NCI-H2227 treated with DMSO at 0.1 percent for 48 hours (cell line): ENCODE measurements around the gene PDPR.
"Not testable (repeated sequence)": the region's sequence is repeated elsewhere in the genome, so short reads cannot be mapped to it uniquely, and the experiment has no call there.

Experiments
- DNase-seq: peaks from one replicate; lab custom pipeline; 2025; lab: John Stamatoyannopoulos, UW

PDPR gene

GRCh38 chr16:70162041-70162451 lies 47.9 kb downstream of the PDPR start:
- DNase-seq: no peak

DNA sequence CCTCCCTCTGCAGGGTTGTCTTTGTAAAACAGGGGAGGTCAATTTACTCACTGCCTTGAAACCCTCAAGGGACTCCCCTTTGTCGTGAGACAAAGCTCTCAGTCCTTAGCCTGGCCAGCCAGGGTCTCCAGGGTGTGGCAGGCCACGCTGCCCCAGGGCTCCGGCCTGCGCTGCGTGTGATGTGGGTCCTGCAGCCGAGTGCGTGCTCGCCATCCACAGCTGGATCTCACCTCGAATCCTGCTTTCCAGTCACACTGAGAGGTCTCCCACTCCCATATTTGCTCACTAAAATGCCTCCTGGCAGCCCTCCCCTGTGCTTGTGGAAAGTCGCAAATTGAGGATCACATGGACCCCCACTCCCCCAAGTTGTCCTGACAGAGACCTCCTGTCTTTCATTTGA lies 49.5 kb downstream of the PDPR start:
- no peak for DNase-seq

GRCh38 chr16:70166688-70167087 lies 52.6 kb downstream of the PDPR start:
- DNase-seq: not testable (repeated sequence)

DNA sequence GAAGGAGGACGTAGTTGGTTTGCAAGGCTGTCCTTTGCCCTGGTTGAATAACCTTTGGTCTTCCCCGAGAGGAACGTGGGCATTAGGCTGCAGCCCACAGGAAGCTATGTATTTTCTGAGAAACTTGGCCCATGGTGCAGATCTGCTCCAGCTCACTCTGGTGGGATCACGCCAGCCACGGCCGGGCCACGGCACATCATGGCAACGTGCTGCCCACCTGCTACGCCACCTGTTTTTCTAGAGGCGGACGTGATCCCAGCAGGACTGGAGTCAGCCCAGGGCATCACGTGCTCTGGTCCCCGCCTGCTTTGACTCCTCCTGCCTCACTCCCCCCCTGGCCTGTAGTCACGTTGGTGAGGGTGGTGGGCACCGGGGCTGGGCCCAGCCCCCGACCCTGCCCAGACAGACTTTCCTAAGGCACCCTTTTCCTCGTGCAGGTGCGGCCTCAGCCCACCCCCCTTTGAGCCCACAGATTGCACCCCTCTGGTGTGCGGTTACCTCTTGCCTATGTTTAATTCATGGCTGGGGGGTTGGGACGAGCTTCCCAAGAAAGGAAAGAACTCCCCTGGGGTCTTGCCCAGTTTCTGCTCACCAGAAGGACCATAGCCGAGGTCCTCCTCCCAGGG lies 59.2 kb downstream of the PDPR start, which contains the start of gene CLEC18C:
CLEC18C (plus strand) TSS at position 576 of the 626 bp plus-strand sequence. CDS start 492 bp downstream, outside the sequence.
- not testable (repeated sequence) for DNase-seq

DNA sequence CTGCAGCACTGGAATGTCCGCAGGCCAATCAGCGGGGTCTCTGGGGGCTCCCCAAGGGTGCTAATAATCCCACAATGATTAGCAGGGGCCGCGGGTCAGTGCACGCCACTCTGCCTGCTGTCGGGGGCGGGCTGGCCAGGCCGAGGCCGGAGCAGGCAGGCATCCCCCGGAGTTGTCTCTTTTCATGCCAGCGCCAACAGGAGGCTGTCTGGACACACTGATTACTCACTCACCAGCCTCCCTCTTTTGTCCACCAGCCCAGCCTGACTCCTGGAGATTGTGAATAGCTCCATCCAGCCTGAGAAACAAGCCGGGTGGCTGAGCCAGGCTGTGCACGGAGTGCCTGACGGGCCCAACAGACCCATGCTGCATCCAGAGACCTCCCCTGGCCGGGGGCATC lies 59.8 kb downstream of the PDPR start:
- not testable (repeated sequence) for DNase-seq

DNA sequence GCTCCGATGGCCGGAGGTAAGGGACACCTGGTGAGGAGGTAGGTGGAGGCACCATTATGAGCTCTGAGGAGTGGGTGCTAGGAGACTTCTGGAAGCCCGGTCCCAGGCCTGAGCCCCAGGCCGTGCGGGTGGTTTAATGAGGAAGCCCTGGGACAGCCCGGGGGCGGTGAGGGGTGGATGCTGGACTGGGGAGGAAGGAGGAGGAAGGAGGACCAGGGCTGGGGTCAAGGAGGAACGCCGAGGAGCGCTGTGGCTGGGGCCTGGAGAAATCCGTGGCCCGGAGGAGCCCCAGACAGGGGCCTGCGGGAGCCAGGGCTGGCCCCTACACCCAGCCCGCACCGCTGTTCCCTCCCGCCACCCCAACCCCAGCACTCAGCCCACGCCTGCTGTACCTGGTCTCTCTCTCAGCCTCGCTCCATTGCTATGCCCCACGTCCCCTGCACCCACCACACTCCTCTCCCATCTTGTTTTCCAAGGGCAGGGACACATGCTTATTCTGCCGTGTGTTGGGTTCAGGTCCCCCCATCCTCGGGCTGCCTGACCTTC lies 60.3 kb downstream of the PDPR start:
- not testable (repeated sequence) for DNase-seq

DNA sequence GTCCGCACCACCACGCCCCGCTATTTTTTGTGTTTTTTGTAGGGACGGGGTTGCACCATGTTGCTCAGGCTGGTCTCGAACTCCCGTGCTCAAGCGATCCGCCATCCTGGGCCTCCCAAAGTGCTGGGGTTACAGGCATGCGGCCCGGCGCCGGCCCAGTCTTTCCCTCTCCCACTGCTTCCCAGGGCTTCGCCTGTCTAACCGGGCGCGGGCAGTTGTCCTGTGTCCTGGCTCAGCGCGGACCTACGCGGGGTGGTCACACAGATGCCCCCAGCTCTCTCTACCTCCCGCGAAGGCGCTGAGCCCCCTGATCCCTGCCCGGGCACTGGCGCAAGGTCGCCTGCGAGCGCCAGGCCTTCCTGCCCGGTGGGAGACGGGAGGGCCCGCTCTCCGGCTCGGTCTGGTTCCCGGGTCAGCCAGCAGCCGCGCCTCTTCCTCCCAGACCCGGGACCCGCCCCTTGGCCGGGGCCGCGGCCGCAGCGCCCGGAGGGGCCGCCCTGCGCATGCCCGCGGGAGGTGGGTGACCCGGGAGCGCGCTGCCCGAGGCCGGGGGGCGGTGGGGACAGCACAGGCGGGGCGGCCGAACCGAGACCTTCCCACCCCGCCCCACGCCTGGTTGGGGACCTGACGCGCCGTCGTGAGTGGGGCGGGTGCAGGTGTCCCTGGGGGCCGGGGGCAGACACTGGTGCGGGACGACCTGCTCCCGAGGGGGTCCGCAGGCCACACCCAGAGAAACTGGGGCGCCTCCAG lies 73.9 kb downstream of the PDPR start:
- DNase-seq: not testable (repeated sequence)

- not testable (repeated sequence) for DNase-seq
These were observed 74.4 kb downstream of the PDPR start for GRCh38 chr16:70188608-70188915.

DNA sequence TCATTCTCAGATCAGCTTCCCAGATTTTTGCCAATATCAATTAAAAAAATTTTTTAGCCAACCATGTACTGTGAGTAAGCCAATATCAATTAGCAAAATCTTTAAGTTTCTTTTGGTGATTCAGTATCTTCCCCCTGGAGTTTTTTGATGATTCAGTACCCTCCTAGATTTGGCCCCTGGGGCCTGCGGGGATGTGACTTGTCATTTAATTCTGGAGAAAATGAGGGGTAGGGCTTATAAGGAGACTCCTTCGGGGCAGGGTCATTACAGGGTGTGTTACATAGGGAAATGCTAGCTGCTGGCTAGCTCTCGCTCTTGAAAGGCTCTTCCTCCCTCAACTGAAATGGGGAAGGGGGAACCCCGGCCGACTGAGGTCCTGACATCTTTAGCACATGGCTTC lies 76.4 kb downstream of the PDPR start:
- DNase-seq: not testable (repeated sequence)

DNA sequence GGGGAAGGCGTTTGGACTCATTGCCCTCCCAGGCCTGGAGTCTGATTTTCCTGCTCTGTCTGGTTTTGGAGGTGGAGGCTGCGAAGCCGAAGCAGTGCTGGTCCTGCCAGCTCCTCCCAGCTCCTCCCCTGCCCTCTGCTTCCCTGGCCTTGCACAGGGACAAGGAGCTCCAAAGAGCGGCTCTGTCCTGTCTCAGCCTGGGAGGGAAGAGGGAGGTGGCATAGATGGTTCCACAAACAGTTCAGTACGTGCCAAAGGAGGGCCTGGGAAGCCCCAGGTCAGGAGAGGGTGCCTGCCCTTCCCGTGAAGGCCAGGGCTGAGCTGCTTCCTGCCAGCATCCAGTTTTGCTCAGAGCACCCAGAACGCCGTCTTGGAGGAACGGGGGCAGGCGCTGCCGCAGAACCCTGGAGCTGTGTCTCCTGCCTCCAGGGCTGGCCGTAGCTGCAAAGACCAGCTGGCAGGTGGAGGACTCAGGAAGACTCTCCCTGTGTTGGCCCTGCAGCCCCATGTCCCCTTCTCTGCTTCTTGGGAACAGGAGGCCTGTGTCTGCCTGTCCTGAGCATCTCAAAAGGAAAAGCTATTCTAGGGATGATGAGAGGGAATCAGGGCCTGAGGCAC lies 82.7 kb downstream of the PDPR start:
- not testable (repeated sequence) for DNase-seq

DNA sequence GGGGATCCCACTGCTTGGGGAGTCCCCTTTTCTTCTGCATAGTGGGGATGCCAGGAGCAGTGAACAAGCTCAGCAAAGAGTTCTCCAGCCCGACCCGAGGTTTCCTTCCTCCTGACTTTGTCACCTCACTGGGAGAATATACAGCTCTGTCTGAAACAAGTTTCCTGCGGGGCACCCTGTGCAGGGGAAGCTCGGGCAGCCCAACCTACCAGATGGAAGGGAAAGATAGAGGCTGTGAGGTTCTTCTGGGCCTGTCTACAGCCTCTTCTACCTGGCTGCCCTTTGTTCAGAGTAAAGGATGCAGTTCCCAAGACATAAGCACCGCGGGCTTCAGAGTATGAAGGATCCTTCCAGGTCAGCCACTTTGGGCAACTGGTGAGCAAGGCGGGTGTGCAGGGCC lies 83.5 kb downstream of the PDPR start:
- not testable (repeated sequence) for DNase-seq

DNA sequence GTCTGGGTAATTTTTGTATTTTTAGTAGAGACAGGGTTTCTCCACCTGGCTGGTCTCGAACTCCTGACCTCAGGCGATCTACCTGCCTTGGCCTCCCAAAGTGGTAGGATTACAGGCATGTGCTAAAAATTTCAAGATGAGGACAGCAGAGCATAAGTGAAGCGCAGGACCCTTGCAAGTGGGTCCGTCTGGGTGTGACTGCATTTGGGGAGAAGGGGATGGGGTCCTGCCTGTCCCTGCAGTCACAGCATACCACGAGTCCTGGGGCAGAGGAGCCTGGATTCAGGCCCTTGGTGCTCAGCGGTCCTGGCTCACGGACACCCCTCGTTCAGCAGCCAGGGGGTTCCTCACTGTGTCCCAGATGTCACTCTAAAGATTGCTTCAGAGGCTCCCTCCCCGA lies 84.1 kb downstream of the PDPR start:
- not testable (repeated sequence) for DNase-seq

DNA sequence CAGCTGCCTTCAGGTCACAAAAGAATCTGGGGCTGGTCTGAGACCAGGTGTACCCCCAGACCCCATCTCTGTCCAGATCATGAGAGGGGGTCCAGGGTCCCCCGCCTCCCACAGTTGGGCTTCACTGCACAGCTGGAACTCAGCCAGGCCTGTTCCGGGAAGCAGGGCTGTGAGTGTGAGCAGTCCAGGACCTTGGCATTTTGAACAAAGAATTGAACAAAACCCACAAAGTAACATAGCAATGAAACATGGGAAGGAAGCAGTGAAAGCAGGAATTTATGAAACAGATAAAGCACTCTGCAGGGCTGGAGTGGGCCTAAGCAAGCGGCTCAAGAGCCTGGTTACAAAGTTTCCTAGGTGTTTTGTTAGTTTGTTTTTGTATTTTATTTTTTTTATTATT lies 84.5 kb downstream of the PDPR start:
- DNase-seq: not testable (repeated sequence)

- not testable (repeated sequence) for DNase-seq
These were observed 85.0 kb downstream of the PDPR start for GRCh38 chr16:70199170-70199569.

DNA sequence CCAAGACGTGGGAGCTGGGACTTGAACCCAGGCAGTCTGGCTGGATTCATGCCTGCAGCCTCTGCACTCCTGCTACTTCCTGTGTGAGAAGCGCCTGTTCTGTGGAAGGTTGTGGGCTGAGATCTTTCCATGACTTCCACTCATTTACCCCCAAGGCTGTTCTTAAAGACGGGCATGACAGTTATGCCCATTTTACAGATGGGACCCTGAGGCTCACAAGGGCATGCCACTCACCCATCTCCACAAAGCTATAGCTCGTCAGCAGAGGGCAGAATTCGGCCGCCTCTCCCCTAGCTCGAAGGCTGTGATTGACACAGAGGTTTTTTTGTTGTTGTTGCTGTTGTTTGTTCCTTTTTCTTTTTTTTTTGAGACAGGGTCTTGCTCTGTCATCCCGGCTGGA lies 85.9 kb downstream of the PDPR start:
- not testable (repeated sequence) for DNase-seq

DNA sequence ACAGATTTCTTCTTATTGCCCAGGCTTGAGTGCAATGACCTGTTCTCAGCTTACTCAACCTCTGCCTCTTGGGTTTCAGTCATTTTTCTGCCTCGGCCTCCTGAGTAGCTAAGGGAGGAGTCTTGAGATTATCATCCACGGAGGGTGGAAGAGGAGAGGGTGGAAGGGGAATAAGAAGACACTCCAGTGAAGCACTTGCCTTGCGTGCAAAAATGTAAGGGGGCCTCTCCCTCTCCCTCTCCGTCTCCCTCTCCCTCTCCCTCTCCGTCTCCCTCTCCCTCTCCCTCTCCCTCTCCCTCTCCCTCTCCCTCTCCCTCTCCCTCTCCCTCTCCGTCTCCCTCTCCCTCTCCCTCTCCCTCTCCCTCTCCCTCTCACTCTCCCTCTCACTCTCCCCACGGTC lies 89.4 kb downstream of the PDPR start:
- not testable (repeated sequence) for DNase-seq

- not testable (repeated sequence) for DNase-seq
These were observed 89.9 kb downstream of the PDPR start for GRCh38 chr16:70204010-70204409.

DNA sequence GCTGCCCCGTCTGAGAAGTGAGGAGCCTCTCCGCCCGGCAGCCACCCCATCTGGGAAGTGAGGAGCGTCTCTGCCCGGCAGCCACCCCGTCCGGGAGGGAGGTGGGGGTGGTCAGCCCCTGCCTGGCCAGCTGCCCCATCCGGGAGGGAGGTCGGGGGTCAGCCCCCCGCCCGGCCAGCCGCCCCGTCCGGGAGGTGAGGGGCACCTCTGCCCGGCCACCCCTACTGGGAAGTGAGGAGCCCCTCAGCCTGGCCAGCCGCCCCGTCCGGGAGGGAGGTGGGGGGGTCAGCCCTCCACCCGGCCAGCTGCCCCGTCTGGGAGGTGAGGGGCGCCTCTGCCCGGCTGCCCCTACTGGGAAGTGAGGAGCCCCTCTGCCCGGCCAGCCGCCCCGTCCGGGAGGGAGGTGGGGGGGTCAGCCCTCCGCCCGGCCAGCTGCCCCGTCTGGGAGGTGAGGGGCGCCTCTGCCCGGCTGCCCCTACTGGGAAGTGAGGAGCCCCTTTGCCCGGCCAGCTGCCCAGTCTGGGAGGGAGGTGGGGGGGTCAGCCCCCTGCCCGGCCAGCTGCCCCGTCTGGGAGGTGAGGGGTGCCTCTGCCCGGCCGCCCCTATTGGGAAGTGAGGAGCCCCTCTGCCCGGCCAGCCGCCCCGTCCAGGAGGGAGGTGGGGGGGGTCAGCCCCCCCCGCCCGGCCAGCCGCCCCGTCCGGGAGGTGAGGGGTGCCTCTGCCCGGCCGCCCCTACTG lies 90.7 kb downstream of the PDPR start:
- not testable (repeated sequence) for DNase-seq

DNA sequence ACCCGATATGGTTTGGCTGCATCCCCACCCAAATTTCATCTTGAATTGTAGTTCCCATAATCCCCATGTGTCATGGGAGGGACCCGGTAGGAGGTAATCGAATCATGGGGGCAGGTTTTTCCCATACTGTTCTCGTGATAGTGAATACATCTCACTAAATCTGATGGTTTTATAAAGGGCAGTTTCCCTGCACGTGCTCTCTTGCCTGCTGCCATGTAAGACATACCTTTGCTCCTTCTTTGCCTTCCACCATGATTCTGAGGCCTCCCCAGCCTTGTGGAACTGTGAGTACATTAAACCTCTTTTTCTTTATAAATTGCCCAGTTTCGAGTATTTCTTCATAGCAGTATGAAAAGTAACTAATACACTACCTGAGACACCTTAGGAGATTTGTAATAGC lies 92.2 kb downstream of the PDPR start:
- not testable (repeated sequence) for DNase-seq
